ENCODE data around the gene CREB5.

The CREB5 gene

DNA sequence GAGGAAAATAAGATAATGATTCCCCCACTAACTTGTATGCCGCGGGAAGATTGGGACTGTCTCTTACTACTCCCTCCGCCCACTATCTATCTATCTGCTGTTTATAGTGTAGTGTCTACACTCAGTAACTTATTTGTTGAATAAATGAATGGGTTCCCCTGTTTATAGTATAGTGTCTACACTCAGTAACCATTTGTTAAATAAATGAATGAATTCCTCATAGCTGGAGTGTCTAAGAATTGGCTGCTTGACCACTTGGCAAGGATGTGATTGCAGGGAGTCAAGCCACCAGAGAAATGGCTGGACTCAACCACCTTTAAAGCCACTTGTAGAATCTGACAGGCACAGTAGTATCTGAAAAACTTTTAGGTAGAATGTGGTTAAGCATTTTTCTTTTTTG is 398.7 kb downstream of the CREB5 start:
- H3K27ac ChIP-seq (ENCODE audit: low read length): no peak overlapping the region
- H4K20me1 ChIP-seq (ENCODE audit: insufficient read depth, low read length): no peaks in the 10 kb centered on the region
- H3K36me3 ChIP-seq (ENCODE audit: insufficient read depth, low read length): no peaks in the 10 kb centered on the region
- no peak overlapping the region for H2AFZ ChIP-seq (ENCODE audit: low read depth, low read length)
- no peak overlapping the region for H3K9ac ChIP-seq (ENCODE audit: low read depth, low read length)
- TF ChIP-seq EZH2 (IDR thresholded peaks at IDR 0.05; ENCODE audit: borderline replicate concordance, low read depth, low read length, severe bottlenecking): no peak
- TF ChIP-seq, protein P1, sequence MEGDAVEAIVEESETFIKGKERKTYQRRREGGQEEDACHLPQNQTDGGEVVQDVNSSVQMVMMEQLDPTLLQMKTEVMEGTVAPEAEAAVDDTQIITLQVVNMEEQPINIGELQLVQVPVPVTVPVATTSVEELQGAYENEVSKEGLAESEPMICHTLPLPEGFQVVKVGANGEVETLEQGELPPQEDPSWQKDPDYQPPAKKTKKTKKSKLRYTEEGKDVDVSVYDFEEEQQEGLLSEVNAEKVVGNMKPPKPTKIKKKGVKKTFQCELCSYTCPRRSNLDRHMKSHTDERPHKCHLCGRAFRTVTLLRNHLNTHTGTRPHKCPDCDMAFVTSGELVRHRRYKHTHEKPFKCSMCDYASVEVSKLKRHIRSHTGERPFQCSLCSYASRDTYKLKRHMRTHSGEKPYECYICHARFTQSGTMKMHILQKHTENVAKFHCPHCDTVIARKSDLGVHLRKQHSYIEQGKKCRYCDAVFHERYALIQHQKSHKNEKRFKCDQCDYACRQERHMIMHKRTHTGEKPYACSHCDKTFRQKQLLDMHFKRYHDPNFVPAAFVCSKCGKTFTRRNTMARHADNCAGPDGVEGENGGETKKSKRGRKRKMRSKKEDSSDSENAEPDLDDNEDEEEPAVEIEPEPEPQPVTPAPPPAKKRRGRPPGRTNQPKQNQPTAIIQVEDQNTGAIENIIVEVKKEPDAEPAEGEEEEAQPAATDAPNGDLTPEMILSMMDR (IDR thresholded peaks at IDR 0.05; ENCODE audit: borderline replicate concordance, extremely low read depth, low read length, poor library complexity, severe bottlenecking): no peak
- DNase-seq (no peak), ATAC-seq (ENCODE audit: insufficient read depth, low read depth) (no peak)
- no peaks in the 10 kb centered on the region for H3K27me3 ChIP-seq (ENCODE audit: insufficient read depth, low read length, poor library complexity)
- H3K4me2 ChIP-seq (ENCODE audit: insufficient read depth, low read length): no peak overlapping the region
- no peaks in the 10 kb centered on the region for H3K4me1 ChIP-seq (ENCODE audit: insufficient read depth, low read length)
- H3K9me3 ChIP-seq (ENCODE audit: insufficient read depth, low read length, severe bottlenecking): no peaks in the 10 kb centered on the region
- no peak overlapping the region for H3K4me3 ChIP-seq (ENCODE audit: low read depth in 1 of 2, low read length in 2 of 2)
- H3K79me2 ChIP-seq (ENCODE audit: insufficient read depth, low read length): no peaks in the 10 kb centered on the region

DNA sequence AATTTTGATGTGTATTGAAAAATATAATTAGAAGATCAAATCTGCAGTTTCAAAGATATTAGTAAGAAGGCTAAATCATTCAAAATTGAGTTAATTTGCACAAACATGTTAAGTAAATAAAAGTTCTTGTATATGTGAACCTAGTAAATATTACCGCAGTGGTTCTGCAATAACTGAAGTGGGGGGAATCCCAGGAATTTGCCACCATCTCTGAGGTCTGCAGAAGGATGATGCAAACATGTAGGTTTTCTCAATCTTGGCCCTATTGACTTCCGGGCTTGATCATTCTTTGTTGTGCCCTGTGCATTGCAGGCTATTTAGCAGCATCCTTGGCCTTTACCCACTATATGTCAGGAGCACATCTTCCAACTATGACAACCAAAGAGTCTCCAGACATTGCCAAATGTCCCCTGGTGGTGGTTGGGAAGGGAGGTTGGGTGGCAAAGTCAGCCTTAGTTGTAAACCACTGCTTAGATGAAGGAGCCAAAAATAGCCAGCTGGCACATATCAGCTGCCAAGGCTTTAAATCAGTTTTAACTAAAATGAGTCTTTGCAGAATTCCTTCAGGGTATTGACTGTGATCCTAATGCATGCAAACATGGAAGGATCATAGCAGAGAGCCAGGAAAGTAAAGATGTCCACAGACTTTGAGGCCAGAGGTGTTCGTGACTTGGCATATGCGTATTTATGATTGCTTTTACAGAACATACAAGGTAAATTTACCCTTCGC is 399.5 kb downstream of the CREB5 start:
- no peaks in the 10 kb centered on the region for H3K36me3 ChIP-seq (ENCODE audit: insufficient read depth, low read length)
- H3K79me2 ChIP-seq (ENCODE audit: insufficient read depth, low read length): no peaks in the 10 kb centered on the region
- no peaks in the 10 kb centered on the region for H3K4me1 ChIP-seq (ENCODE audit: insufficient read depth, low read length)
- H3K4me2 ChIP-seq (ENCODE audit: insufficient read depth, low read length): no peak overlapping the region
- no peak overlapping the region for H3K4me3 ChIP-seq (ENCODE audit: low read depth in 1 of 2, low read length in 2 of 2)
- H2AFZ ChIP-seq (ENCODE audit: low read depth, low read length): no peak overlapping the region
- no peak for DNase-seq
- TF ChIP-seq EZH2 (IDR thresholded peaks at IDR 0.05; ENCODE audit: borderline replicate concordance, low read depth, low read length, severe bottlenecking): no peak
- TF ChIP-seq, protein P1 (IDR thresholded peaks at IDR 0.05; ENCODE audit: borderline replicate concordance, extremely low read depth, low read length, poor library complexity, severe bottlenecking): no peak
- H3K27me3 ChIP-seq (ENCODE audit: insufficient read depth, low read length, poor library complexity): no peaks in the 10 kb centered on the region
- H3K9me3 ChIP-seq (ENCODE audit: insufficient read depth, low read length, severe bottlenecking): no peaks in the 10 kb centered on the region
- no peak for ATAC-seq (ENCODE audit: insufficient read depth, low read depth)
- H4K20me1 ChIP-seq (ENCODE audit: insufficient read depth, low read length): no peaks in the 10 kb centered on the region
- no peak overlapping the region for H3K9ac ChIP-seq (ENCODE audit: low read depth, low read length)
- H3K27ac ChIP-seq (ENCODE audit: low read length): no peak overlapping the region

DNA sequence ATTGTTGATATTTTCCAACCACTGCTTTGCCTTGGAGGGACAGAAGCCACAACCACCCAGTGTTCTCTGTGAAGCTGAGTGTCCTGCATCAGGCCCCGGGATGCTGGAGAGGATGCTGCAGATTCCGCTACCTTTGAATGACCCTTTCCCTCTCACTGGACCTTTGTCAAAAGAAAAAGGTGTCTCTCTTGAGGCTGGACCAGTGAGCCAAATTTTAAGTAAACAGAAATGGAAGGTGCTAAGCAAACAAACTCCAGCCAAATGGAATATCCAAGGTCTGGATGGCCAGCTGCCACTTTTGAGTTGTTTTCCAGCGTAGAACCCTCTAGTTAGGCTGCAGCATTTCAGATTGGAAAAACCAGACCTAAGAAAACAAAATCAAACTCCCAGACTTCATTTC is 400.3 kb downstream of the CREB5 start:
- no peaks in the 10 kb centered on the region for H3K79me2 ChIP-seq (ENCODE audit: insufficient read depth, low read length)
- no peak overlapping the region for H3K9ac ChIP-seq (ENCODE audit: low read depth, low read length)
- H3K36me3 ChIP-seq (ENCODE audit: insufficient read depth, low read length): no peaks in the 10 kb centered on the region
- H3K27ac ChIP-seq (ENCODE audit: low read length): no peak overlapping the region
- no peak overlapping the region for H3K4me2 ChIP-seq (ENCODE audit: insufficient read depth, low read length)
- no peak for TF ChIP-seq EZH2 (IDR thresholded peaks at IDR 0.05; ENCODE audit: borderline replicate concordance, low read depth, low read length, severe bottlenecking)
- TF ChIP-seq, protein P1 (IDR thresholded peaks at IDR 0.05; ENCODE audit: borderline replicate concordance, extremely low read depth, low read length, poor library complexity, severe bottlenecking): no peak
- H3K4me1 ChIP-seq (ENCODE audit: insufficient read depth, low read length): no peaks in the 10 kb centered on the region
- no peak for DNase-seq
- no peaks in the 10 kb centered on the region for H3K27me3 ChIP-seq (ENCODE audit: insufficient read depth, low read length, poor library complexity)
- no peak for ATAC-seq (ENCODE audit: insufficient read depth, low read depth)
- no peak overlapping the region for H2AFZ ChIP-seq (ENCODE audit: low read depth, low read length)
- no peak overlapping the region for H3K4me3 ChIP-seq (ENCODE audit: low read depth in 1 of 2, low read length in 2 of 2)
- no peaks in the 10 kb centered on the region for H4K20me1 ChIP-seq (ENCODE audit: insufficient read depth, low read length)
- H3K9me3 ChIP-seq (ENCODE audit: insufficient read depth, low read length, severe bottlenecking): no peaks in the 10 kb centered on the region

Measured in DND-41 (cell line).